GM12872 (cell line): ENCODE data around the gene RASGEF1B.

ENCODE experiments used
- CTCF ChIP-seq: IDR thresholded peaks from 3 replicates; pipeline ENCODE4 v1.5.1; 2011; ENCODE audit warnings: low read depth, mild to moderate bottlenecking, low read length, moderate library complexity; ENCODE audit not compliant: insufficient read depth

RASGEF1B gene

GRCh38 chr4:81431971-81432370, 39.7 kb downstream of the RASGEF1B start:
- no peak for TF ChIP-seq CTCF

GRCh38 chr4:81429607-81430006, 42.1 kb downstream of the RASGEF1B start:
- no peak for TF ChIP-seq CTCF

- TF ChIP-seq CTCF, result no peak
Observed at GRCh38 chr4:81429031-81429430, 42.7 kb downstream of the RASGEF1B start.

- TF ChIP-seq CTCF, result no peak
Observed at GRCh38 chr4:81428002-81428401, 43.7 kb downstream of the RASGEF1B start.

- no peak for TF ChIP-seq CTCF
Observed at GRCh38 chr4:81427344-81427821, 44.3 kb downstream of the RASGEF1B start.

- no peak for TF ChIP-seq CTCF
Observed at GRCh38 chr4:81426770-81427289, 44.9 kb downstream of the RASGEF1B start.

GRCh38 chr4:81424816-81425755, 46.6 kb downstream of the RASGEF1B start:
- no peak for TF ChIP-seq CTCF
